ENCODE measurements around the gene PDYN.
"Not testable (repeated sequence)": the region's sequence is repeated elsewhere in the genome, so short reads cannot be mapped to it uniquely, and the experiment has no call there.

Gene PDYN

DNA sequence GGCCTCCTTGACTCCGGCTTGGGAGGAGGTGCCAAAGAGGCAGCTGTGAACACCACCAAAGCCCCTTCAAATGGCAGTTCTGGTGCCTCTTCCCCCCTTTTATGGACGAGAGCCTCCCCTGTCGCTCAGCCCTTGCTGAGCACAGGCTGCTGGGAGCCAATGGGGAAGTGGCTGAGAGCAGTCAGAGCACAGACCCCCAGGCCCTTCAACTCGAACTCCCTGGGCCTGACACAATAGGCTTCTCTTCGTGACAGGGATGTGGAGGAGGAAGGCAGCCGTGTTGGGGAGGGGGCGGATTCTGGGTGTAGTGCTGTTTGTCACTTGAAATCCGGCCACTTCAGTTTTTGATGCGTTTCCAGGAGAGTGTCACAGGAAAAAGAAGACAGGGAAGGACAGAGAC is at the start of gene PDYN:
Gene PDYN (minus strand): TSS at position 73 of the 400 bp plus-strand sequence. CDS start 10,974 bp downstream, outside the sequence.
- FAIRE-seq (no peak), DNase-seq (ENCODE audit: low spot score) (no peak)

DNA sequence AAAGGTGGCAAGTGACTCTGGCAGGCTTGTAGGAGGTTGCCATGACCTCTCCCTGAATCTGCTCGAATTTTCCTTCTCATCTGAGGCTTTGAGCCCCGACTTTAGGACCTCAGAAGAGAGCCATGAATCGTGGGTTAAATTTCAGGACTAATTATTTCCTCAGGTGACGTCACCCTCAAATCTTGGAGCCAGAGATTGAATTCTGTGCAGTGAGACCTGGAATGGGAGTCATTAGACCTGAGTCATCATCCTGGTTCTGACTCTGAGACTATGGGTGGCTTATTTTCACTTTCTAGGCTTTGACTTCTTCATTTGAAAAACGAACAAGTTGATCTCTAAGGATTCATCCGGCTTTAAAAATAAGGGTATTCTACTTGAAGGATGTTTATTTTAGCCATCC is 48.5 kb upstream of the PDYN start:
- DNase-seq (ENCODE audit: low spot score) (peak; percentile 71), FAIRE-seq (no peak)

DNA sequence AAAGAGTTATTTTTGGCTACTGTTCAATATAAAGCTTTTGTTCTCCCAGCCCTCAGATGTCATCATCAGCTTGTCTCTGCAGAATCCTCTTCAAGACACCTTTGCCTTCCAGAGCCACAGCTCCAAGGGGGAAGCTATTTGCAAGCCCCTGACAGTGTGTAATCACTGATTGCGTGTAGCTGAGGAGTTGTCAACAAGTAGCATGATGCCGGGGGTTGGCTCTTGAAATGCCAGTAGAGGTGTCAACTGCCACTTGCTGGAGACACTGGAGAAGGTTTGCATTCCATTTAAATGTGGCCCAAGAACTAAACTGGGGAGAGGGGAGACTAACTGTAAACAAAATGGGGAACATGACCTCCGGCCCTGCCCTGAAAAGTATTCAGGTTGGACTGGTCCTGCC is 44.3 kb upstream of the PDYN start:
- DNase-seq (ENCODE audit: low spot score) (no peak), FAIRE-seq (no peak)

DNA sequence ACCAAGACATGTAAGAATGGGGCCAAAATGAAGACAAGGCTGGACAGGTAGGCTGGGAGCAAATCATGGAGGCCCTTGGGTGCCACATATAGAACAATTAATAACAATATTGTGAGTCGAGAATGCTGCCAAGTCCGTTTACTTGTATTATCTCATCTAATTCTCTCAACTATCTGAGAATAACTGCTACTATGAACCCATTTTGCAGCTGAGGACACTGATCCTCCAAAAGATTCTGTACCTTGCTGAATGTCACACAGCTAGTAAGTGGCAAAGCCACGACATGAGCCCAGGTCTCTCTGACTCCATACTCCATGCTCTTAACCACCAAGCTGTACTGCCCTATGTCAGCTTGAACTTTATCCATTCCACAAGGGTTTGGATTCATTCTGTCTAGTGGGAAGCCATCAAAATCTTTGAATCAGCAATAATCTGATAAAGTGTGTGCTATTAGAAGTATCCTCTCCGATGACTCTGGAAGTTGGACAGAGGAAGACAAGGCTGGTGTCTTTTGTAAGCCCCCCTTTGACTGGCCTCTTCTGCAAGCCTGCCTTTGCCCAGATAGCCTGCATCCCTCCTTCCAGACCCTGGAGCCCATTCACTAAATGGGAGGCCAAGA is 43.5 kb upstream of the PDYN start:
- no peak for FAIRE-seq
- DNase-seq (ENCODE audit: low spot score), result no peak

DNA sequence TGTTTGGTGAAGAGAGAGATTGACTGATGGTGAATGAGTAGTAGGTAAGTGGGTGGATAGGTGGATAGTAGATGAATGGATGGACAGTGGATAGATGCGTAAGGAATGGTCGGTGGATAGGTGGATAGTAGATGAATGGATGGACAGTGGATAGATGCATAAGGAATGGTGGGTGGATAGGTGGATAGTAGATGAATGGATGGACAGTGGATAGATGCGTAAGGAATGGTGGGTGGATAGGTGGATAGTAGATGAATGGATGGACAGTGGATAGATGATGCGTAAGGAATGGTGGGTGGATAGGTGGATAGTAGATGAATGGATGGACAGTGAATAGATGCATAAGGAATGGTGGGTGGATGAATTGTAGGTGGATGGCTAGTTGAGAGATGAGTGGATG is 42.5 kb upstream of the PDYN start:
- DNase-seq (ENCODE audit: low spot score), result not testable (repeated sequence)
- peak; percentile 40 for FAIRE-seq

DNA sequence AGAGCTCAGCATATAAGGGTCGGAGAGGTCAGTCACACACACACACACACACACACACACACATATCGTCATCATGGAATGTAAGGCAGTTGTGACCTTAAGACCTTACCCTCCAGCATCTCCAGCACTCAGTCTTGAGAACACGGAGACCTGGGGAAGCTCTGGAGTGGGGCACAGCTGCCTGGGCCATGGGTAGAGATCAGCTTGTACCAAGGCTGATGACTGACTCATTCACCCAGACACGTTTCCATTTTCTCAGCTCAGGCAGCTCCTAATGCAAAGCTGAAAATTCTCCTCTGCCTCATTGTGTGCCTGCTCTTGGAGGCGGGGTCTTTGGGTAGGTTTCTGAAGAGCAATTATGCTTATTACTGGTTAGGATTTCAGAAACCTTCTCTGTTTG is 38.3 kb upstream of the PDYN start:
- FAIRE-seq (peak; percentile 9), DNase-seq (ENCODE audit: low spot score) (no peak)

DNA sequence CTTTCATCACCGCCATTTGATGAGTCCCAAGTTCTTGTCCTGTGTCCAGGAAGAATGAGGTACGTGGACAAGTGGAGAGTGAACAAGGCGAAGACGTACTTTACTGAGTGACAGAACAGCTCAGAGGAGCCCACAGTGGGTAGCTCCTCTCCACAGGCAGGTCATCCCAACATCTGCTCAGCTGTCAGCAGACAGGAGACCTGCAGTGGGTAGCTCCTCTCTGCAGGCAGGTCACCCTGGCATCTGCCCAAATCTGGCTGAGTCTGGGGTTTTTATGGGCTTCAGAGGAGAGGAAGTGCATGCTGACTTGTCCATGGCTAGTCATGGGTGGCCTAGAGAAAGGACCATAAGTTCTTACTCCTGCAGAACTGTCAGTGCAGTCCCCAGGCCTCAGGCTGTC is 32.7 kb upstream of the PDYN start:
- FAIRE-seq (no peak), DNase-seq (ENCODE audit: low spot score) (no peak)

DNA sequence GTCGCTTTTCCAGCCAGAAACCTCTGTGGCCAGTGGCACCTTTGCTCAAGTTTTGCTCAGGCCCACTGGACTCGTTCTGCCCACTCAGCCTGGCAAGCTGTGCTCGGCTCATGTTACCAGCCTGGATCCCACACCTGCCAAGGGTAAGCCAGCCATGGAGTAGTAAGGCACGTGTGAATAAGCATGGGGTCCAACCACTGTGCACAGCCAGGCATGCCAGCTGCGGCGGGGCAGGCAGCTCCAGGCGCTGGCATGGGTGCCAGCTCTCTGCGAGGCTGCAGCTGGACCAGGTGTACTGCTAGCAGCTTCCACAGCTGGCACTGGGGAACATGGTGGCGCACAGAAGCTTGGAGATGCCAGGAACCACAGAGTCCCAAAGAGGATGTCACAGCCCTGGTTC is 32.1 kb upstream of the PDYN start:
- no peak for DNase-seq (ENCODE audit: low spot score)
- FAIRE-seq, result no peak

DNA sequence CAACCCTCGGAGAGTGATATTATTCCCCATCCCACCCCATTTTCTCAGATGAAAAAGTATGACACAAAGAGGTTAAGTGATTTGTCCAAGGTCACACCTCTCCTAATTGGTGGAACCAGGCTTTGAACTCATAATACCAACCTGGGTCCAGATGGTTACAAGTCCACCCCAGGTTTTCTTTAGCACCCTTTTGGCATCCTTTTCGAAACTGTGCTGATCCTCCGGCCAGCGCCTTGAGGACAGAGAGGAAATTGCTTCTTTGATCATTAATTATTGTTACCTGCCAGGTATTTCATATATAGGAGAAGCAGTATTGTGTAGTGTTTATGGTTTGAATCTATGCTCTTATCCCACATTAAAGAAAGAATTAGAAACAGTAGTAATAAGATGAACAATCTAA is 29.3 kb upstream of the PDYN start:
- DNase-seq (ENCODE audit: low spot score), result no peak
- no peak for FAIRE-seq

DNA sequence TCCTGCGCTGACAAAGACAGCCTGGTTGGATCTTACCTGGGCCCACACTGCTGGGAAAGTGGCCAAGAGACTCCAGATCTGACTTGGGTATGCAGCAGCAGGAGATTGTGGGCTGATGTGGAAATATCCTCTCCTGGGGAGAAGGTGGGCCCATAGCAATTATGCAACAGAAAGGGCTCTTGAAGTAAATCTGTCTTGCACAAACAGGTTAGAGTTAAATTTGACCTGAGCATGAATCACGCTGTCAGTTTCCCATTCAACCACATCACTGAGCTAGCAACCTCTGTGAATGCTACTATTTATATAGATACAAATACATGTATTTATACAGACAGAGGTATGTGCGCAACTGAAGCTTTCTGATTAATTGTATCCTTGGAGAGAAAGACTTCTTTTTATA is 28.3 kb upstream of the PDYN start:
- DNase-seq (ENCODE audit: low spot score) (no peak), FAIRE-seq (no peak)

DNA sequence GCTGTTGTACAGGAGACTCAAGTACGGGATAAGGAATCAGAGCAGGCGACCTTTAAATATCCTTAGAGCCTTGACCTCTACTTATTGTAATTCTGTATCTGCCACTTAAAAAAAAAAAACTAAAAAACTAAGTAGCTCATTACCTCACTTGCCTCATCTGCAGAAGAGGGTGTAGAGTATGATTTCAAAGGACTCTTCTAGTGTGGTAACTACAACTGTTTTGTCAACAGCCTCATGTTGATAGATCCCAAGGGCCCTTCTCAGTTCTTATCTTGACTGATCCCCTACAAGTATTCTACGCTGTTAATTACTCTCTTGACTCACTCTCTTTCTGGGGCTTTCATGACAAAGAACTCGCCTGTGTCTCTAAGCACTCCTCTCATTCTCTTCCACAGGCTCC is 16.7 kb upstream of the PDYN start:
- FAIRE-seq, result no peak
- DNase-seq (ENCODE audit: low spot score), result no peak

DNA sequence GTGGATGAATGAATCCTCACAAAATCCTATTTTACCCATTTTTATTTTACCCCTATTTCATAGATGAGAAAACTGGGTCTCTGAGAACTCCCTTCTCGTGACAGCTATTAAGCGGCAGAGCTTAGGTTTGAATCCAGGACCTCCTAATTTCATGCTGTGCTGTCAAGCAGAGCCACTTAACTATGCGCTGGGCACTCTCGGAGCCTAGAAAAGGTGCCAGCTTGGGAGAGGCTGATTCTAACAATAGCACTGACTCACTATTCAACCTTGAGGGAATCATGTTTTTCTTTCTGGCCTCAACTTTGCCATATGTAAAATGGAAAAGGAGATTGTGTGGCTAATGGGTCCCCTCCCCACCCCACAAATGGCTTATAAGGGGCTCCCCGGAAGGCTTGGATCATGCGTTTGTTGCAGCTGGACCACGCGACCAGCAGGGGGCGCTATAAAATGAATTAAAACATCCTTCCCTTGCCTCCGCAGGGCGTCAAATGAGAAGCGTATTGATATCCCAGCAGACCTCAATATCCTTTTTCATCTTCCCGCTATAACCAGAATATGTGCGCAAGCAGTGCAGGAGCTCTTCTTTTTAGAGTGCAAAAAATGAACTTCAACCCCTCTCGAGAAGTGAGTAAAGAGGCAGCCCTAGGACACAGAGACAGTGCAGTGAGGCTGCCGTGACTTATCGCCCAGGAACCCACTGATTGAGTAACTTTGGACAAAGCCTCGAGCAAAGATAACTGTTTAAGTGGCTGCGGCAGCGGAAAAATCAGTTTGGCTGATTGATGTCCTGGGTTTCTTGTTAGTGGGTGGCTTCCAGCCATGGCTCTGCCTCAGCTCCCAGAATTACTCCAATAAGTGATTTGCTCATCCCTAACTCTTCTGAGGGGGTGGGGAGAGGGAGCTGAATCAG is 12.8 kb upstream of the PDYN start:
- no peak for DNase-seq (ENCODE audit: low spot score)
- FAIRE-seq, result no peak

DNA sequence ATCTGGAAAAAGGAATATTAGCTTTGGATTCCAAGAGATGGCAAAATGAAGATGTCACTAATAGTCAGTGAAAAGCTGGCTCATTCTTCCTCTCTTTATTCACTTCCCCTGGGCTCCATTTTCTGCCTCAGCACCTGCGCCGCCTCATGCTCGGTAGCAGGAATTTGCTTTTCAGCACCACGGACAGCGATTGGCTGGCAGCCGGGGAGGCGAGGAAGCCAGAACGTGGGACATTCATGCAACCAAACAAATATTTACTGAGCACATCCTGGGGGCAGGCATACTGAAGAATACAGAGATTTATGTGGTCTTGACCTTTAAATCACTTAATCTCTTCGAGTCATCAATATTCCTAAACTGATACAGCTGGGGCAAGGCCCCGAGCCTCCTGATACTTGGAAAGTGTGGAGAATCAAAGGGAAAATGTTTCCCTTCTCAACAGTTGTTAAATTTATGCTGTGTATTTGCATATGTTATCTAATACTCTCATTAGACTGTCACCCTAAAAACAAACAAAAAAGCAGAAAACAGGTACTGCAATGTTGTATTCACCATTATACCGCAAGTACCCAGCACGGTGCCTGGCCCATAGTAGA is 12.1 kb upstream of the PDYN start:
- FAIRE-seq (peak; percentile 9), DNase-seq (ENCODE audit: low spot score) (peak; percentile 72)

DNA sequence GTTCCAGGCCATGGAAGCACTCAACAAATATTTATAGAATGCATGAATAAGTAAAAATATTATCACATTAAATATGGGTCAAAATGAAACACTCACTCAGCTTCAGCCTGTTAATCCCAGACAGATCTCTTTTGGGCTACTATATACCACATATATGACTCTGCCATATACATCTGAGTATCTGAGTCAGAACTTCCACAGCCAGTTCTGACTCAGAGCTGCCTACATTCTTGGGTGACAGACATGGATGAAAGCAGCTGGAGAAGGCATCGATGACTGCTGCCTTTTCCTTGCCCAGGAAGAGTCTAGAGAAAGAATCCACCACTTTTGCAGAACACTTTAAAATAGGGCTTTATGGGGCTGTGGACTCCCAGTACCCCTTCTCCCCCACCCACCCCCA is 11.5 kb upstream of the PDYN start:
- no peak for FAIRE-seq
- DNase-seq (ENCODE audit: low spot score), result no peak

DNA sequence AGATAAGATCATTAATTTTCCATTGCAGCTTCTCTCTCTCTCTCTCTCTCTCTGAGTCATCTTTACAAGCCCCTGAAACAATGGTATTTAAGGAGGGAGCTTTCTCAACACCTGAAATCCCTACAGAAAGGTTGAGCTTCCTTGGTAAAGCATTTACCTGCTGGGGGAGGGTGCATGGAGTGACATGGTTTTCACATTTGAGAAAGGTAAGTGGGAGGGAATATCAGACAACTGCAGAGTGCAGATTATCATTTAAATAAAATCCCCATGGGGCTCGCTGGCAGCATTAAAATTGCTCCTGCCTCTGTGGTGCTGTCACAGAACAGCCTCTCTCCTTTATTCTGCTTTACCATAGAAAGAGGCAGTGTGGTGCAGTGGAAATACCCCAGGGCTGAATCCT is 10.3 kb upstream of the PDYN start:
- no peak for DNase-seq (ENCODE audit: low spot score)
- FAIRE-seq, result no peak

DNA sequence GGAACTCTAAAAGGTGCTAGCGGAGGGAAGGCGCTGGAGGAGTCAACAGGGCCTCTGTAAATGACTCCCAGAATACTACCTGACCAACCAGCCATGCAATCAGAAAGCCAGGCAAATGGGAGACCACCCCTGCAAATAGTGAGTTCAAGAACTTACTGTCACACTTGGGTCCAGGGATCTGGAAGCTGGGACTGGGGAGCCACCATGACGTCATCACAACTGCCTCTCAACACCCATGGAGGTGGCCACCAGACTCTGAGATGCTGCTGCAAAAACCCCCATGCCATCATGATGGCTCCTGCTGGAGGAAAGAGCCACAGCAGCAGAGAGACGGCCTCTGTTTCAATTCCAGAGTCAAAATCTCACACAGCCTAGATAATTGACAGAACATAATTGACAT is 8.5 kb upstream of the PDYN start:
- FAIRE-seq (no peak), DNase-seq (ENCODE audit: low spot score) (no peak)

DNA sequence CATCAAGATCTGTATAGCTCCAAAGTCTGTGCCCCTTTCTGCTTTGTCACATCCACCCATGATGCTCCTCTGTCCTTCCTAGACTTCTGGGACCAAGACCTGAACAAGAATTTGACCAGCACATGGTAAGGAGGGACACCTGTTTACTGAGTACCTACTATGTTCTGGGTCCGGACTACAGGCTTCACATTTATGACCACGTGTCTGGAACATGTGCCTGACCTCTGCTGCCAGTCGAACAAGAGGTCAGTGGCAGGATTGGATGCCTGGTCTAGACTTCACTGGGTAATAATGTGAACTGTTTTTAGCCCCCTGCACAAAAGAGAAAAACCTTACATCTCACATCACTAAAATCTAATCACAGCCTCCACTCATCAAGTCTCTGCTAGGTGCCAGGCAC is 7.3 kb upstream of the PDYN start:
- DNase-seq (ENCODE audit: low spot score) (no peak), FAIRE-seq (no peak)

DNA sequence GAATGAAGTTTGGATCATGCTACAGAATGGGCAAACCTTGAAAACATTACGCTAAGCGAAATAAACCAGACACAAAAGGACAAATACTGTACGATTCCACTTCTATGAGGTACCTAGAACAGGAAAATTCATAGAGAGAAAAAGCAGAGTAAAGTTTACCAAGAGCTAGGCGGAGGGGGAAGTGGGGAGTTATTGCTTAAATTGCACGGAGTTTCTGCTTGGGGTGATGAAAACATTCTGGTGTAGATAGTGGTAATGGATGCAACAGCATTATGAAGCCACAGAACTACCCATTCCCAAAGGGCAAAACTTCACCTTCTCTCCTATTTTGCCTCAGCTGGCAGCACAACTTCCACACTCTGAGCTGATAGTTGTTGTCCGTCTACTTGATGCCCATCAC is 6.4 kb upstream of the PDYN start:
- no peak for DNase-seq (ENCODE audit: low spot score)
- FAIRE-seq, result no peak

DNA sequence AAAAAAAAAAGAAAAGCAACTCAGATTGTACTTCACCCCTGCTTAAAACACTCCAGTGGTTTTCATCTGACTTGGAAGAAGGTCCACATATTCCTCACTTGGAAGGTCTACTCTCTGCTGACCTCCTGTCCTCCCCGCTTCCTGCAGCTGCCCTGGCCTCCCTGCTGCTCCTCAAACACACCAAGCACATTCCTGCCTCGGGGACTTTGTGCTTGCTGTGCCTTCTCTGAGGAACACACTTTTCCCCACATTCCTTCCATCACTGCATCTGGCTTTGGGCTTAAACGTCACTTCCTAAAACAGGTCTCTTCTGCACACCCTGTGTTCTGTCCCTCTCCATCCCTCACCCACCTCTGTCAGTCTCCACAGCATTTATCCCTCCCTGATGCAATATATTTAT is 4.9 kb upstream of the PDYN start:
- no peak for FAIRE-seq
- no peak for DNase-seq (ENCODE audit: low spot score)

DNA sequence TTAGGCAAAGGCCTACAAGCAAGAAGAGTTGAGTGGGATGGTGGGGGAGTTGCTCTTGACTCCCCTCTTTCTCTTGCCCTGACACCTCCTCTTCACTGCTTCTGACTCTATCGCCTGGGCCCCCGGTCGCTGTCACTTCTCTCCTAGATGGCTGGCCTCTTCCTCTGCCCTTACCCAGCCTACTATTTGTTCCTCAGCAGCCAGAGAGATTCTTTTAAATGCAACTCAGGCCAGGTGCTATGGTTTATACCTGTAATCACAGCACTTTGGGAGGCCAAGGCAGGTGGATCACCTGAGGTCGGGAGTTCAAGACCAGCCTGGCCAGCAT is 4.3 kb upstream of the PDYN start:
- DNase-seq (ENCODE audit: low spot score), result no peak
- FAIRE-seq, result no peak

DNA sequence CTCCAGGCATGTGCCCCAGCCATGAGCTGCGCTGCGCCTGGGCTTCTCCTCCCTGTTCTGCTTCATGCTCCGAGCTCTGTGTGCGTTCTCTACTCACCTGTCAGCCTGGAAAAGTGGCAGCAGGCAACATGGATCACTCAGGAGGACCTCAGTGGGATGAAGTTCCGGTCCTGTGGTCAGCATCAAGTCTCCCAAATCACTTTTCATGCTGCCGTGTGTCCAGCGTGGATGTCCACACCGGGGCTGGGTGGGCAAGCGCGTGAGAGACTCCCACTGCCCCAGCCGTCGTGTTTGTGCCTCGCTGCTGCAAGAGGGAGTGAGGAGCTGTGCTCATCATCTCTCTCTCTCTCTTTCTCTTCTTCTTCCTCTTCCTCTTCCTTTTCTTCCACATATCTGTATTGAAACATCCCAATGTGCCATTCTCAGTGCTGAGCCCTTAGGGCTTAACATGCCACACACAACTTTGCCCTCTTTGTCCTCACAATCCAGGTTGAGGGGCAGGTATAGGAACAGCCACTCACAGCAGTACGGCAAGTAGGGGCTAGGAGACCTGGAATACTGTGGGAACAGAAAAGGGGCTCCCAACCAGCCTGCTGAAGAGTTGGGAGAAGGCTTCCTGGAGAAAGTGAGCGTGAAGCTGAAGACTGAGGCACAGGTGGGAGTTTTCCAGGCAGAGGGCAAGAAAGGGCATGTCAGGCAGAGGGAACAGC is 3.8 kb upstream of the PDYN start:
- FAIRE-seq, result no peak
- no peak for DNase-seq (ENCODE audit: low spot score)
